T-helper 2 cell treated with Interferon-gamma antibody and Interleukin-4, amounts not matched to agents 100 ng/mL and 5 ng/mL, for 36 hours (primary cell): ENCODE data around the gene ATP6V0B. TPM values are rescaled to one million over a fixed set of nuclear protein-coding genes. Genes with fewer than 3 reads are reported as not detected.

Experiments used
- intact Hi-C: fragments of 100-400 bp; cut with micrococcal nuclease; formaldehyde crosslinking; loops from one replicate; pipeline ENCODE4 v1.15.1; 2023
- total RNA-seq: library from RNA; stranded (reverse); gene quantifications from 2 replicates; pipeline ENCODE4 v1.2.3, GENCODE V29; 2022

ATP6V0B gene
- total RNA-seq, 1 donor from 2014 or later, result 137 TPM

DNA sequence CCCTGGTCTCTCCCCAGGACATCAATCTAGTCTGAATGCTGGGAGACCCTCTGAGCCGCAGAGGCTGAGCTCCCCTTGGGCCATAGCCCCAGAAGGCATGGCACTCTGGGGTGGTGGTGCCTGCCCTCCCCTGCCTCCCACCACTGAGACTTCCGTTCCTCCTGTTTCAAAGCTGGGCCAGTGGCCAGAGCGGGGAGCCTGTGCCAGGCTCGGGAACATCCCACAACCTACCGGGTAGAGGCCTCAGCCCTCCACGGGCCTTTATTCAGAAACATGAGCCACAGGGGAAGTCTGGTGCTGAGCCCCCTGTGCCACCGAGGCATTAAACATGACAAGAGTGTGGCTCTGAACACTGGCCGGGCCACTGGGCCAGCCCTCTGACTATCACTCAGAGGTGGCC, 24.7 kb downstream of the ATP6V0B start:
- intact Hi-C loops, result no loop called here

DNA sequence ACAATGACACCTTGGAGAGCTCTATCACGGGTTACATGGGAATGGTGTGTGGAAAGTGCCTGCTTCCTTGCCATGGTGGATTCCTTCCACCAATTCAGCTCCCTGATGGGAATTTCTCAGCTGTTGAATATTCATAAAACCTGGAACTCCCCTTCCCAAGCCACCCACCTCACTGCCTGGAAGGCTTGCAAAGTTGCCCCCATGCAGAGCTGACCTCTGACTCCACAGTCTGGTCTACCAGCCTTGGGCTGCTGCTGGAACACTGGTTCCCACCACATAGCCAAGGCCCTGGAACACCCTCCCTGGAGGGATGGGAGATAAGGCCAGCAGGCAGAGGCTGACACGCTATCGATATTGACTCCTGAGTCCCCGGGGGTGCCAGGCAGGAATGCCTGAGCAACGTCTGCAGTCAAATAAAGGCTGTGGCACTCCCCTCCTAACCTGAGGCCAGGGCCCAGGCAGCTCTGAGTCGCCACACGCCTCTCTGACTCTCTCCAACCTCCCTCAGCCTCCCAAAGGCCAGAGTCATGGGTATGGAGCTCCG, 25.4 kb downstream of the ATP6V0B start:
- intact Hi-C loops, result no loop called here

DNA sequence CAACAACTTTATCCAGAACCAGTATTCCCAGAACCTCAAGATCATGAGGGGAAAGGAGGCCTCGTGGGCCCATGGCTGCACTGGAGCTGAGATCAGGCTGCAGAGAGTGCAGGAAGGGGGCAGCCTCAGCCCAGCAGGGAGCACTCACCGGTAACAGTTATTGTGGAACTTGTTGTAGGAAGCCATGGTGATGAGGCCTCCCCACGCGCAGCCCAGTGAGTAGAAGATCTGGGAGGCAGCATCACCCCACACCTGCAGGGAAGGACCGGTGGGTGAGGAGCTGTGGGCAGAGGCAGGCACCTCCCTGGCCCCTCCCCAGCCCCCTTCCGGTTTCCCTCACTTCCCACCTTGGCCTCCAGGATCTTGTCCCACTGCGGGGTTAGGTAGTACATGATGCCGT, 27.4 kb downstream of the ATP6V0B start:
- intact Hi-C loops, result no loop called here

GRCh38 chr1:44002606-44003157, 27.9 kb downstream of the ATP6V0B start:
- intact Hi-C loops, result no loop called here

DNA sequence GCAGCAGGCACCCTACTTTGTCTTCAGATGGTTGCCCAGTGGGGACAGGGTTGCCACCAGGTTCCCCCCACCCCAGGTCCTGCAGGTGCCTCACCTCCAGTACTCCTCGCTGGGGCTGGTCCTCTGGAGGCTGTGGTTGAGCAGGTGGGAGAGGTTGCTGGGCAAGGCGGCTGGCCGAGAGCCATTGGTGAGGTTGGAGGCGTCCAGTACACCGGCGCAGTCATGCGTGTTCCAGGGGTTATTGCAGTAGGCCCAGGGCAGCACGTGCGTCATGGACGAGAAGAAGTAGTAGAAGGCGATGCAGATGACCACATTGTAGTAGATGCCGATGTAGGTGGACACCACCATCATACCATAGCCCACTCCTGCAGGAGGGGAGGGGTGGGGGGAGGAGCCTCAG, 33.5 kb downstream of the ATP6V0B start:
- intact Hi-C loops, result no loop called here

GRCh38 chr1:44010935-44011471, 36.2 kb downstream of the ATP6V0B start:
- intact Hi-C loops, result no loop called here

GRCh38 chr1:44012404-44012803, 37.6 kb downstream of the ATP6V0B start:
- intact Hi-C loops, result no loop called here

GRCh38 chr1:44012941-44013609, 38.3 kb downstream of the ATP6V0B start:
- intact Hi-C loops, result no loop called here

DNA sequence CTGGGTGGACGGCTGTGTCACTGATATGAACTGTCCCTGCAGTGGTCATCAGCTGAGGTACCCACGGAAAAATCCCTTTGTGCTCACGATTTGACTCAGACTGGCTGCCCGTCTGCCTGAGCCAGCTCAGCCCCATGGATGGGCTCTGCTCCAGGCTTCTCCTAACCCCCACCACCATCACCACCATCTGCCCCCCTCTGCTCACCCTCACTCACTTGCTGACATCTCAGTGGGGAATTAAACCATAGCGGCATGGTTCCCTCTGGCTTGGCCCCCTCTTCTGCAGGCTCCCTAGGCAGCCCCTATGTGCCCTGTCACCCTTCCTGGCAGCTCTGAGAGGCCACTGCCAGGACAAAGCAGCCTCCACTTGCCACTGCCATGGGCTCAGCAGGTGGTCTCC, 39.2 kb downstream of the ATP6V0B start:
- intact Hi-C loops, result no loop called here

DNA sequence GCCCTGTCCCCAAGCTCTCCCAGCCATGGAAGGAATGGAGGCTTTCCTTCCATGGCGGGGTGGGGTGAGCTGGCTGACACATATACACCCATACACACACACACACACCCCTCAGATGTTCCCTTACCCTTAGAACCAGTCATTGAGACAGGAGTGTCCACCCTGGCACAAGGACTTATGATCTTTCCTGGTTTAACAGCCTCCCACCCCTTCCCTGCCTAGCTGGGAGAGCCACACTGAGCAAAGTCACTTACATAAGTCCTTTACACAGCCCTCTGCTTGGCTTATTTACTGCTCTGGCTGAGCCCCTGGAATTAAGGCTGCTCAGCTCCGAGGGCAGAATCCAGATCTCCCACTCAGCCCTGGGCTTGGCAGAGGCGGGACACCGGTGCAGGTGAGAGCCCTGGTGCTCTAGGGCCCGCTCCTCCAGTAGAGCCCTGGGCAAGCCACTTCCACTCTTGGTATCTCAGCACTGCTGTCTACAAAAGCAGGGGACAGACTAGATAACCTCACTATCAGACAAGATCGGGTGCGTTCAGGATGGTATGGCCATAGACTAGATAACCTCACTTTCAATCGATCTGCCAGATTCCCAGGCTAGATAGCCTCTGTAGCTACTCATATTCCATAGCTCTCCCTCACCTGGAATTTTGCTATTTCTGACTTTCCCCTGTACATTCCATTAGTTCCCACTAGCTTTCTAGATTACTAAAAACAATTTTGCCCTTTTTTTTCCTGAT, 39.8 kb downstream of the ATP6V0B start:
- intact Hi-C loops, result no loop called here

DNA sequence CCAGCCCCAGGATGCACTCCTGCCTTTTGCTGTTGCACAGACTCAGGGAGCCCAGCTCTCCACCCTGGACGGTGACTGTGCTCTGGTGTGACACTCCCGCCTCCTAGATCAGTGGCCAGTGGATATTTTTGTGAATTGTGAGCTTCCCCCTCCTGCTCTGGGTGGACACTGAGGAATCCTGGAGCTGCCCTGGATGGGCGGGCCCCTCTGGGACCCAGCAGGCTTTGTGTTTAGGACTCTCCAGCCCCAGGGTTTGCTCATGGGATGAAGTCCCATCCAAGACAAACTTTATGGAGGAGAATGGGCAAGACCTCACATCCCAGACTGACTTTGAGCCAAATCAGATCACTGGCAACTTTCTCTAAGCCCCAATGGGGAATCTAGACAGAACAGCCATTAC, 40.4 kb downstream of the ATP6V0B start:
- intact Hi-C loops, result no loop called here

DNA sequence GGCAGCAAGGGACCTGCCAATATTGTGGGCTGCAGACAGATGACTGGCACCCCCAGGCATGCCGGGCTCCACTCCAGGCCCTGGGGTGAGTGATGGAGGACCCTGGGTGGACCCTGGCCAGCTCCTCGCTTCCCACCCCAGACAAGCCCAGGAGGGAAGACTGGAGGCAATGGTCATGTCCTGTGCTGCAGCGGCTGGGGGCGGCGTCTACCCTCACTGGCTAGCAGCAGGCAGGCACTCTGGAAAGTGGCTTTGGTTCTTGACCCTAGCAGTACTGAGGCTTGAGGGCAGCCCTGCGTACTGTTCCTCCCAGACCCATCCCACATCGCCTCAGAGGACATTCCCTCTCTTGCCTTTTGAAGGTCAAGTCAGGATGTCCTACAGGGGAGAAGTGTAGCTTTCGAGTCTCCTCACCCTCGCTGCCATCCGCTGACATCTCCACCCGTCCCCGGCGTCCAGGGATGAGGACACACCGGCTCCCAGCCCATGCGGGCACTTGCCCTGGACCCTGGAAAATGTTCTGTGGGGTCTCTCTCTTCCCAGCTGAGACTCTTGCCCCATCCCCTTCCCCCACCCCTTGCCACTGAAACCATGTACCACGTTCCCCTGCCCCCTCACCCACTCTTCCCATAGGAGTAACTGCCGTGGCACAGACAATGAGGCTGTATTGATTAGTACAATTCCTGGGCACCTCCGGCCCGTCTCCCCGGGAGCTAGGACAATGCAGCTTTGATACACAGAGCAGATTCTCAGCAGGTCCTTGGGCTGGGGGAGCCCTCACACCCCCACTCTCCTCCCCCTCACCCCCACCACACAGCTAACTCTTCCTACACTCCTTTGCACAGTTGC, 41.5 kb downstream of the ATP6V0B start:
- intact Hi-C loops, result no loop called here

DNA sequence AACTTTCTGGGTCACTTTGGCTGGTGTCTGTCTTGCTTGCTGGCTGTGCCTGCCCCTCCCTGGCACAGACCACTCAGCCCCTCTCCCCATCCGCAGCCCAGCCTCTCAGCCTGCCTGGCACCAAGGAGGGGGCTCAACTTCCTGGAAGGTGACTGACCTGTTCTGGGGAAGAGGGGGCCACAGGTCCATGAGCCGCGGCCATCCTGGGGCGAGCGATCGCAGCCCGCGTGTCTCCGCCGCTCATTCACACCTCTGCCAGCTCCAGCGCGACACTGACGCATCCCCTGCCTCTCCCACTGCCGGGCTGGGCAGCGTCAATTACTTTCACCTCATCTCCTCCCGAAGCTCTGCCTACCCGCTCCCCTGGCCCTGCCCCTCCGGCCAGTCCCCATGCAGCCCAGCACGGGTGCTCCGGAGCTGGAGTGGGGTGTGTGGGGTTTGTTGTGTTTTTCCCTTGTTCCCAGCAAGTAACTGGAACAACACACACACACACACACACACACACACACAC, 42.2 kb downstream of the ATP6V0B start:
- intact Hi-C loops, result no loop called here

DNA sequence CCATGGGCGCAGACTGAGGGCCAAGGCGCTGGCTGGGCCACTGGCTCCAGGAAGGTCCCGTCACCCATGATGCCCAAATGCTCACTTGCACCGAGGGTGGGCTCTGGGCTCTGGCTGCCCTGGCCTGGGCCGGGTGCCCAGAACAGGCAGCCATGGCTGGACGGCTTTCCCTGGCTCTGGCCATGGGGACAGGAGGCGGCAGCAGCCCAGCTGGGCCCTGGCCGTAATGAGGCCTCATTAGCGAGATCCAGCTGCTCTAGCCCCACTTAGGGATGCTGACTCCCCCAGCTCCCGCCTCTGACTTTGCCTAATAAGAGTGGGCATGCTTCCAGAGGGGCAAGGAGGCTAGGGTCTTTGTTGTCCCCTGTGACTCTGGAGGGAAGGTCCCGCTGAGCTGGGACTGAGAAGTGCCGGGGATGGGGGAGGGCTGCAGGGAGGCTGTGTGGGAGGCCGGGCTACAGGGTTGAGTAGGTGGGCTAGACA, 44.7 kb downstream of the ATP6V0B start:
- intact Hi-C loops, result no loop called here

GRCh38 chr1:44020464-44020863, 45.7 kb downstream of the ATP6V0B start:
- intact Hi-C loops, result no loop called here

- intact Hi-C loops, result no loop called here
These were observed 46.4 kb downstream of the ATP6V0B start for GRCh38 chr1:44021156-44021555.

- intact Hi-C loops, result no loop called here
These were observed 47.0 kb downstream of the ATP6V0B start for GRCh38 chr1:44021581-44022321.

DNA sequence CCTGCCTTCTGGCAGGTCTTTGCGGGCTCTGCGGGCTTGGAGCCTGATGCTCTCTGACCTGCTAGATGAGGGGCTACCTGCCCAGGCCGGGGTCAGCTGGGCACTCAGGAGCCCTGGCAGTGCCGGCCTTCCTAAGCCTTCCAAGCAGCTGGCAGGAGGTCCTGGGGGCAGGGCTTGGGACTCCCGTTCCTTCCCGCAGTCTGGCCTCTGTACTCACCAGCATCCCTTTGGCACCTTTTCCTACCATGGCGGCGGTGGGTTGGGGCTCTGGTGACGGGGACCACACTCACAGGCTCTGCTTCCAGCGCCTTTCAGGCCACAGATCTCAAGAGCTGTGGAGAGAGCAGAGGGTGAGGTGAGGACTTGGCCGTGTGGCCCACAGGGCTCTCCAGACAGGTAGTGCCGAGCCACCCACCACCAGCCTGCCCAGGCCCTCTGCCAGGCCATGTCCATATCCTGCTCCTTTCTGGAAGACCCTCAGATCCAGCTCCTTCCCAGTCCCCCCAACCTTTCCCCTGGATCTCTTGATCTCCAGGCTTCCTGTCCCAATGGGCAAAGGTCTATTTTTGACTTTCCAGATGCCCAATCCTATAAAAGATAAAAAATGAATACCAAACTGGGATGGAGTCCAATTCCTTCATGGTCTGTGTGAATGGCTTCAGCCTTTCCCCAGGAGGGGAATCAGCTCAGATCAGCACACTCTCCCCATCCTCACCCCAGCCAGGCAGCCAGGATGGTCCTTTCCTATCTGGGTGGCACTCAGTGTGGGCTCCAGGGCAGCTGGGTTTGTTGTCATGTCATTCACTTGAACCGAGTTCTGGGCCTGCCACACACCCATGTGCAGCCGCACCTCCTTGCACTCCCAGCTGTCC, 49.5 kb downstream of the ATP6V0B start:
- intact Hi-C loops, result no loop called here

DNA sequence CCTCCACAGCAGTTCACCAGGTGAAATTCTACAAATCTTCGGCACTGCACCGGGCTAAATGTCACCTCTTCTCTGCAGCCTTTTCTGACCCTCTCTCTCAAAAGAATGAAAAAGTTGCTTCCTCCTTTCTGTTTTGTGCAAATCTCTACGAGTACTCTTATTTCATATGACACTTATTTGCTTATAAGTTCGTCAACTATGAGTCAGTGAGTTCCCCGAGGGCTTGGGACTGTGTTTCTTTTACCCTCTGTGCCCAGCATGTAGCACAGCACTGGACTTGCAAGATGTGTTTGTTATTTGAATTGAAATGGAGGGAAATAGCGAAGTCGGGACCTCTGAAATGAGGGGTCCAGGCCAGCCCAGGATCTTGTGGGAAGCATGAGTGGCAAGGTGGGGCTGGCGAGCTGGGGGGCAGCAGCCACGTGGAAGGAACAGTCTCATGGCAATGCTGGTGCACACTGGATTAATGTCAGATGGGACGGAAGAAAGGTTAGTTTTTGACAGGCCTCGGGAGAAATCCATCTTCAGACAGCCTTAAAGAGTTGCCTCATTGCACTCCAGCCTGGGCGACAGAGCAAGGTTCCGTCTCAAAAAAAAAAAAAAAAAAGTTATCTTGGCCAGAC, 50.3 kb downstream of the ATP6V0B start:
- intact Hi-C loops, result no loop called here
